Uterus (tissue), 2 donors: ENCODE data around the gene VPS4A.

Experiments
- CTCF ChIP-seq, 4 experiments: fragments of 200-600 bp in 2 of 4; fragments of 450-650 bp in 2 of 4; sonication (generic) in 2 of 4; IDR thresholded peaks; one replicate each; pipeline ENCODE4 v1.5.1; 2016 to 2019; ENCODE audit warnings: antibody characterized with exemption in 4 of 4, mild to moderate bottlenecking in 2 of 4, moderate library complexity in 1 of 4
- POLR2A ChIP-seq, 2 donors: fragments of 450-650 bp; IDR thresholded peaks; one replicate each; pipeline ENCODE4 v1.6.1; 2016; ENCODE audit warnings: antibody characterized with exemption in 2 of 2, mild to moderate bottlenecking in 1 of 2, moderate library complexity in 1 of 2

GRCh38 chr16:69294051-69294450, 17.1 kb upstream of the VPS4A start:
- TF ChIP-seq CTCF (IDR thresholded peaks at IDR 0.05) (no peak), POLR2A (IDR thresholded peaks at IDR 0.05) (no peak)
